Tibial nerve (tissue), 4 donors: ENCODE data around the gene MYO18B. TPM values are rescaled to one million over a fixed set of nuclear protein-coding genes. Genes with fewer than 3 reads are reported as not detected.

Experiments used
- DNase-seq, 2 donors: peaks; one replicate each; pipeline ENCODE4 v3.0.0-alpha.2; 2019; ENCODE audit warnings: low spot score in 2 of 2
- H3K27ac ChIP-seq, 4 donors: fragments of 200-600 bp; sonication (generic) in 3 of 4; one replicate each; pipeline ENCODE4 v1.5.1; 2017 to 2019; ENCODE audit warnings: mild to moderate bottlenecking in 1 of 4
- H3K27me3 ChIP-seq, 2 donors: fragments of 200-600 bp; sonication (generic) in 1 of 2; one replicate each; pipeline versions ENCODE4 v1.5.1 to v1.6.0; 2017 to 2019
- H3K36me3 ChIP-seq, 3 donors: fragments of 200-600 bp; sonication (generic); one replicate each; pipeline ENCODE4 v1.5.1; 2018 to 2019
- H3K4me1 ChIP-seq, 4 donors: fragments of 200-600 bp; sonication (generic) in 3 of 4; one replicate each; pipeline ENCODE4 v1.5.1; 2017 to 2019
- H3K4me3 ChIP-seq, 4 donors: fragments of 200-600 bp; sonication (generic) in 3 of 4; one replicate each; pipeline ENCODE4 v1.5.1; 2017 to 2019; ENCODE audit warnings: mild to moderate bottlenecking in 1 of 4, moderate library complexity in 1 of 4
- H3K9me3 ChIP-seq, 4 donors: fragments of 200-600 bp; sonication (generic) in 3 of 4; one replicate each; pipeline ENCODE4 v1.5.1; 2017 to 2019
- CTCF ChIP-seq, 5 experiments: fragments of 200-600 bp in 3 of 5; fragments of 450-650 bp in 2 of 5; sonication (generic) in 3 of 5; IDR thresholded peaks; one replicate each; pipeline ENCODE4 v1.5.1; 2016 to 2019; ENCODE audit warnings: antibody characterized with exemption in 5 of 5, mild to moderate bottlenecking in 3 of 5, moderate library complexity in 2 of 5
- EP300 ChIP-seq, 2 donors: sonication (generic); formaldehyde crosslinking; IDR thresholded peaks; one replicate each; pipeline ENCODE4 v1.6.1; 2017; ENCODE audit warnings: antibody characterized with exemption in 2 of 2, mild to moderate bottlenecking in 1 of 2
- POLR2A ChIP-seq, 2 donors: fragments of 450-650 bp; IDR thresholded peaks; one replicate each; pipeline ENCODE4 v1.6.1; 2017; ENCODE audit warnings: antibody characterized with exemption in 2 of 2, mild to moderate bottlenecking in 2 of 2, moderate library complexity in 2 of 2
- WGBS, 2 donors: methylation state at CpG; one replicate each; pipeline ENCODE4 v1.1.5; 2018; 5-methylcytosine and 5-hydroxymethylcytosine counted together
- total RNA-seq, 4 donors: library from RNA; depleted of rRNA; stranded (reverse); fragments of >200 nt; gene quantifications; one replicate each; pipeline ENCODE4 v1.1.0, GENCODE V29; 2016

Gene MYO18B
- total RNA-seq, 4 donors from 2014 or later: under 0.01 TPM; not detected in 2

GRCh38 chr22:25780673-25781072 lies 38.7 kb downstream of the MYO18B start:
- Histone ChIP-seq H3K4me3 (no peak overlapping the region), H3K36me3 (no peaks in the 10 kb centered on the region), H3K27me3 (no peaks in the 10 kb centered on the region), H3K9me3 (no peaks in the 10 kb centered on the region), H3K27ac (no peak overlapping the region), H3K4me1 (no peaks in the 10 kb centered on the region)
- TF ChIP-seq CTCF (IDR thresholded peaks at IDR 0.05): no peak
- TF ChIP-seq EP300 (IDR thresholded peaks at IDR 0.05): no peak
- TF ChIP-seq POLR2A (IDR thresholded peaks at IDR 0.05): no peak
- DNase-seq: no peak
- 49 to 55% methylated on average over 11 of the region's 11 CpGs for WGBS, 2 donors

GRCh38 chr22:25781801-25782200 lies 39.8 kb downstream of the MYO18B start:
- H3K36me3 ChIP-seq: no peaks in the 10 kb centered on the region
- no peaks in the 10 kb centered on the region for H3K9me3 ChIP-seq
- DNase-seq: no peak
- no peak overlapping the region for H3K27ac ChIP-seq
- H3K4me1 ChIP-seq: no peaks in the 10 kb centered on the region
- 83 to 87% methylated on average over 8 of the region's 8 CpGs for WGBS, 2 donors
- H3K27me3 ChIP-seq: no peaks in the 10 kb centered on the region
- TF ChIP-seq EP300 (IDR thresholded peaks at IDR 0.05) (no peak), POLR2A (IDR thresholded peaks at IDR 0.05) (no peak), CTCF (IDR thresholded peaks at IDR 0.05) (no peak)
- H3K4me3 ChIP-seq: no peak overlapping the region

GRCh38 chr22:25782831-25783230 lies 40.8 kb downstream of the MYO18B start:
- H3K36me3 ChIP-seq: no peaks in the 10 kb centered on the region
- WGBS, 2 donors: 61 to 77% methylated on average over 2 of the region's 2 CpGs
- no peaks in the 10 kb centered on the region for H3K9me3 ChIP-seq
- no peaks in the 10 kb centered on the region for H3K27me3 ChIP-seq
- no peak for DNase-seq
- H3K4me1 ChIP-seq: no peaks in the 10 kb centered on the region
- no peak overlapping the region for H3K4me3 ChIP-seq
- TF ChIP-seq POLR2A (IDR thresholded peaks at IDR 0.05): no peak
- H3K27ac ChIP-seq: no peak overlapping the region

GRCh38 chr22:25783856-25784255 lies 41.9 kb downstream of the MYO18B start:
- WGBS, 2 donors: 67 to 71% methylated on average over 3 of the region's 3 CpGs
- no peak overlapping the region for H3K4me3 ChIP-seq
- TF ChIP-seq POLR2A (IDR thresholded peaks at IDR 0.05): no peak
- TF ChIP-seq CTCF (IDR thresholded peaks at IDR 0.05): no peak
- no peak for TF ChIP-seq EP300 (IDR thresholded peaks at IDR 0.05)

GRCh38 chr22:25786165-25786564 lies 44.2 kb downstream of the MYO18B start:
- Histone ChIP-seq H3K36me3 (no peaks in the 10 kb centered on the region), H3K4me3 (no peak overlapping the region), H3K9me3 (no peaks in the 10 kb centered on the region), H3K4me1 (no peaks in the 10 kb centered on the region), H3K27ac (no peak overlapping the region), H3K27me3 (no peaks in the 10 kb centered on the region)
- 97 to 100% methylated on average over 1 of the region's 1 CpG for WGBS, 2 donors
- DNase-seq: no peak
- no peak for TF ChIP-seq EP300 (IDR thresholded peaks at IDR 0.05)
- TF ChIP-seq POLR2A (IDR thresholded peaks at IDR 0.05): no peak
- no peak for TF ChIP-seq CTCF (IDR thresholded peaks at IDR 0.05)

More at GRCh38 chr22:25783856-25784255, 41.9 kb downstream of the MYO18B start:
- H3K4me1 ChIP-seq: no peaks in the 10 kb centered on the region
- DNase-seq: no peak
- no peaks in the 10 kb centered on the region for H3K27me3 ChIP-seq
- H3K36me3 ChIP-seq: no peaks in the 10 kb centered on the region
- no peaks in the 10 kb centered on the region for H3K9me3 ChIP-seq
- H3K27ac ChIP-seq: no peak overlapping the region

- no peaks in the 10 kb centered on the region for H3K36me3 ChIP-seq
- no peaks in the 10 kb centered on the region for H3K4me1 ChIP-seq
- no peaks in the 10 kb centered on the region for H3K27me3 ChIP-seq
- no peak overlapping the region for H3K4me3 ChIP-seq
- TF ChIP-seq POLR2A (IDR thresholded peaks at IDR 0.05): no peak
- no peak for TF ChIP-seq CTCF (IDR thresholded peaks at IDR 0.05)
- TF ChIP-seq EP300 (IDR thresholded peaks at IDR 0.05): no peak
- no peak for DNase-seq
- H3K9me3 ChIP-seq: no peaks in the 10 kb centered on the region
- no peak overlapping the region for H3K27ac ChIP-seq
- WGBS, 2 donors: 62 to 63% methylated on average over 5 of the region's 5 CpGs
Observed at GRCh38 chr22:25791556-25791955, 49.6 kb downstream of the MYO18B start.
